HUES48 (cell line): Measurements from ENCODE around the gene PRKAR2B.

Experiments
- H3K27ac ChIP-seq: one replicate; pipeline ENCODE4 v1.7.0; 2013; ENCODE audit warnings: low read depth, low read length, inconsistent platforms
- H3K27me3 ChIP-seq: 2 replicates; pipeline ENCODE4 v1.6.1; 2013; ENCODE audit warnings: mild to moderate bottlenecking, low read length; ENCODE audit not compliant: control insufficient read depth, insufficient read depth
- H3K36me3 ChIP-seq: 2 replicates; pipeline ENCODE4 v1.6.1; 2013; ENCODE audit warnings: low read length; ENCODE audit not compliant: control insufficient read depth, insufficient read depth
- H3K4me1 ChIP-seq: 2 replicates; pipeline ENCODE4 v1.6.1; 2013; ENCODE audit warnings: mild to moderate bottlenecking, low read length; ENCODE audit not compliant: control insufficient read depth, insufficient read depth
- H3K4me3 ChIP-seq: 2 replicates; pipeline ENCODE4 v1.5.1; 2013; ENCODE audit warnings: mild to moderate bottlenecking, low read depth, low read length
- H3K9ac ChIP-seq: 2 replicates; pipeline ENCODE4 v1.6.1; 2013; ENCODE audit warnings: mild to moderate bottlenecking, low read depth, low read length, moderate library complexity
- H3K9me3 ChIP-seq: 2 replicates; pipeline ENCODE4 v1.6.1; 2013; ENCODE audit warnings: low read length; ENCODE audit not compliant: control insufficient read depth, insufficient read depth

PRKAR2B gene

DNA sequence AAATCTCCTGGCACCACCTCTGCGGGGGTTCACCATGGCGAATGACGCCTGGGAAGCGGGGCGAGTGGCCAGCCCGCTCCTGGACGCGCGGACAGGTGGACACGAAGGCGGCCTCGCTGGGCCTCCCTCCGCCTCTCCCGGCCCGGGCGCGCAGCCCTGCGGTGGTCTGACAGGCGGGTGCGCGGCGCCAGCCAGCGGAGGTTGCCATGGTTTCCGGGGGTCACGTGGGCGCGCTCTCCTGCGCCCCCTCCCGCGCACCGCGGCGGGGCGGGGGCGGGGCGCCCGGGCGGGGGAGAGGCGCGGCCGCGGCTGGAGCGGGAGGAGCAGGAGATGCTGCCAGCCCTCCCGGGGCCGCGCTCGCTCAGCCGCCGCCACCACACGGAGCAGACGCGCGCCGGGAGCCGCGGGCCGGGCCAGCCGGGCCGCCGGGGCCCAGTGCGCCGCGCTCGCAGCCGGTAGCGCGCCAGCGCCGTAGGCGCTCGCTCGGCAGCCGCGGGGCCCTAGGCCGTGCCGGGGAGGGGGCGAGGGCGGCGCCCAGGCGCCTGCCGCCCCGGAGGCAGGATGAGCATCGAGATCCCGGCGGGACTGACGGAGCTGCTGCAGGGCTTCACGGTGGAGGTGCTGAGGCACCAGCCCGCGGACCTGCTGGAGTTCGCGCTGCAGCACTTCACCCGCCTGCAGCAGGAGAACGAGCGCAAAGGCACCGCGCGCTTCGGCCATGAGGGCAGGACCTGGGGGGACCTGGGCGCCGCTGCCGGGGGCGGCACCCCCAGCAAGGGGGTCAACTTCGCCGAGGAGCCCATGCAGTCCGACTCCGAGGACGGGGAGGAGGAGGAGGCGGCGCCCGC, at the start of gene PRKAR2B:
TSS of gene PRKAR2B (plus strand) at position 359 of the 848 bp plus-strand sequence. CDS start at position 562, 203 bp downstream.
- Histone ChIP-seq H3K4me1 (peaks cover 40% of the 10 kb centered on the region), H3K9ac (peak within 1 kb of the TSS; percentile 48; the same call in 1 of the 2 replicates)

DNA sequence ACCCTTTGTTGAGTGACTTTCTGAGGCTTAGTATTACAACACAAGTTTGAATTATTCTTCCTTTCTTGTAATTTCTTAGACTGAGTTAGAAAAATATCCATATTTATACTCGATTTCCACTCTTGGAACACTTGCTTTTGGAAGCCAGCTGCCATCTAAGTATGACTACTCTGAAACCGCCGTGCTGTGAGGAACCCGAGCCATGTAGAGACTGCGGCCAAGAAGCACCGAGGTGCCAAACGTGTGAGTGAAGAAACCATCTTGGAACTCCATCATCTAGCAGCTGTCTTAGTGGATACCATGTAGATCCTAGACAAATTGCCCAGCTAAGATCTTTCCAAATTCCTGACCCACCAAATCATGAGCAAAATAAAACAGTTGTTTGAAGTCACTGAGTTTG, 49.7 kb upstream of the PRKAR2B start:
- H3K27me3 ChIP-seq: no peaks in the 10 kb centered on the region
- H3K9ac ChIP-seq: no peak overlapping the region
- H3K9me3 ChIP-seq: no peaks in the 10 kb centered on the region
- H3K36me3 ChIP-seq: no peaks in the 10 kb centered on the region
- no peak overlapping the region for H3K4me3 ChIP-seq
- no peak overlapping the region for H3K27ac ChIP-seq
- H3K4me1 ChIP-seq: no peaks in the 10 kb centered on the region

More for the DNA sequence above, at the start of gene PRKAR2B:
- Histone ChIP-seq H3K27ac (peak within 1 kb of the TSS; percentile 77), H3K36me3 (no peaks in the 10 kb centered on the region), H3K27me3 (peaks cover 12% of the 10 kb centered on the region; the same call in 1 of the 2 replicates), H3K9me3 (no peaks in the 10 kb centered on the region), H3K4me3 (peak within 1 kb of the TSS; percentile 94)

GRCh38 chr7:106997487-106998271, 46.8 kb upstream of the PRKAR2B start:
- H3K36me3 ChIP-seq: no peaks in the 10 kb centered on the region
- no peaks in the 10 kb centered on the region for H3K4me1 ChIP-seq
- no peaks in the 10 kb centered on the region for H3K27me3 ChIP-seq
- no peak overlapping the region for H3K4me3 ChIP-seq
- no peak overlapping the region for H3K27ac ChIP-seq
- H3K9ac ChIP-seq: no peak overlapping the region
- H3K9me3 ChIP-seq: no peaks in the 10 kb centered on the region

GRCh38 chr7:106999023-106999422, 45.5 kb upstream of the PRKAR2B start:
- Histone ChIP-seq H3K36me3 (no peaks in the 10 kb centered on the region), H3K4me1 (no peaks in the 10 kb centered on the region), H3K9ac (no peak overlapping the region), H3K27me3 (no peaks in the 10 kb centered on the region), H3K9me3 (no peaks in the 10 kb centered on the region), H3K4me3 (no peak overlapping the region), H3K27ac (no peak overlapping the region)

GRCh38 chr7:107001490-107001889, 43.0 kb upstream of the PRKAR2B start:
- Histone ChIP-seq H3K27ac (no peak overlapping the region), H3K9ac (no peak overlapping the region), H3K36me3 (no peaks in the 10 kb centered on the region), H3K4me3 (no peak overlapping the region), H3K9me3 (no peaks in the 10 kb centered on the region), H3K4me1 (no peaks in the 10 kb centered on the region), H3K27me3 (no peaks in the 10 kb centered on the region)

GRCh38 chr7:107002126-107002525, 42.4 kb upstream of the PRKAR2B start:
- Histone ChIP-seq H3K9ac (no peak overlapping the region), H3K4me3 (no peak overlapping the region), H3K36me3 (no peaks in the 10 kb centered on the region)

DNA sequence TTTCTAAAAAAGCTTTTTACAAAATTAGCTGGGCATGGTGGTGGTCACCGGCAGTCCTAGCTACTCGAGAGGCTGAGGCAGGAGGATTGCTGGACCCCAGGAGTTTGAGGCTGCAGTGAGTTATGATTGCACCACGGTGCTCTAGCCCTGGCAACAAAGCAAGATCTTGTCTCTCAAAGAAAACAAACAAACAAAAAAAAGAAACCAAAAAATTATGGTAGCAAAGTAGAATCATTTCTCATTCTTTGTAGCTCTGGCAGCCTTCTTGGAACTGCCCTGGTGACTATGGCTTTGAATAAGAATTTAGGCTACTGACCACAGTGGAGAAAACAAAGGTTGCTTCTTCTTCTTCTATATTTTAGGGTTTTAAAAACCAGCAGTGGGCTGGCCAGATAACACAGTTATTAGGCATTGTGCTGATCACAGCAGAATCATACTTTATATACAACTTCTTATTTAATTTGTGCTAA, 41.9 kb upstream of the PRKAR2B start:
- H3K4me3 ChIP-seq: no peak overlapping the region
- H3K27me3 ChIP-seq: no peaks in the 10 kb centered on the region
- no peak overlapping the region for H3K27ac ChIP-seq
- H3K9me3 ChIP-seq: no peaks in the 10 kb centered on the region
- H3K4me1 ChIP-seq: no peaks in the 10 kb centered on the region
- H3K36me3 ChIP-seq: no peaks in the 10 kb centered on the region
- H3K9ac ChIP-seq: no peak overlapping the region

More at GRCh38 chr7:107002126-107002525, 42.4 kb upstream of the PRKAR2B start:
- Histone ChIP-seq H3K9me3 (no peaks in the 10 kb centered on the region), H3K27me3 (no peaks in the 10 kb centered on the region), H3K27ac (no peak overlapping the region), H3K4me1 (no peaks in the 10 kb centered on the region)

DNA sequence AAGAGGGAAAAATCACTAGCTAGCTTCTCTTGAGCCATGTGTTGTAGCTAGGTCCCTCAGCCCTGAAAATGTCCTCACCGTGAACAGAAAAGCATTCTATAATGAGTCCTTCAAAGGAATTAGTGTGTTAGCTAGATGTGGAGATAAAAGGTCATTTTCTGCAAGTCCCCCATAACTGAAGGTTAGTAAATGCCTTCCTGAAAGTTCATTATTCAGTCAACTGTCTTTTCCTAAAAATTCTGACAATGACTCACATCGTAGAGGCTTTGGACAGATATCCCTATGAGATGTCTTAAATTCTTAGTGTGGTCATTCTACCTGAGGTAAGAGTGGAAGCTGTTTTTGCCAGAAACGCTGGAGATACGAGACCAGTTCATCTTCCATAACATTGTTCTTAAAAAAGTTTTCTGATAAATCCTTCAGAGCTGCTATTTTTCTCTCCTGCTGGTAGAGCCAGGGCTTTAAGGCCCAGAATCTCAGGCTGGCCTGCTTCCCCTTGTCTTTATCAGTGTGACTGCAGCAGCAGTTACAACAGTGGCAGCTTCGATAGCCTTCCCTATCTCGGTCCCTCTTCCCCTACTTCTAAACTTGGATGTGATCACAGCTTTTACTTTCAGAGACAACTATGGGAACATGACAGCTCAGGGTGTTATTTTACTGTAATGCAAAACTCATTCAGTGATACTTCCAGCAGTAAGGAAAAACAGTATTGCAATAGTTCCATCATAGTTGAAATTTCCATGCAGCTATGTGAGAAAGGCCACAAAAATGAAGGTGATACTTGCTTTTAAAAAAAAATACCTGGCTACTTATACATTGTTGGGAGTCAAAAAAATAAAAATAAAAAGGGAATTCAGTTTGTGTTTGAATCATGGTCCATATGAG, 37.3 kb upstream of the PRKAR2B start:
- H3K9ac ChIP-seq: no peak overlapping the region
- no peak overlapping the region for H3K4me3 ChIP-seq

DNA sequence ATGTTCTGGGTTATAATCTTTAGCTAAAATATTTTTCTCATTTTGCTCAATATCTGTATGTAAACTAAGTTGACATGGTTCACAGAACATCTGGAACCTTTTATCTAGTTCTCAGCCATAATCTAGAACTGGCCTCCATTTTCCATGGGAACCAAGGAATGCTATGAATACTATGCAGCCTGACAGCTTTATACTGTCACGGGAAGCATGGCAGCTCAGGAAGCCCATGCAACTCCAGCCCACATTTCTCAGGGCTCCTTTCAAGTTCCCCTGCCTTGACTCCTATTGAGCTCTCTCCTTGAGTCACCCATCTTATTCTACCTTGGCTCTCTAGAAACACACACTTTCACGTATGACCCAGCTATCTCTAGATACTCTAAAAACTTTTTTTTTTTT, 36.6 kb upstream of the PRKAR2B start:
- no peak overlapping the region for H3K4me3 ChIP-seq
- H3K9me3 ChIP-seq: no peaks in the 10 kb centered on the region
- H3K4me1 ChIP-seq: no peaks in the 10 kb centered on the region
- no peaks in the 10 kb centered on the region for H3K36me3 ChIP-seq
- H3K27me3 ChIP-seq: no peaks in the 10 kb centered on the region
- no peak overlapping the region for H3K9ac ChIP-seq
- H3K27ac ChIP-seq: no peak overlapping the region

More for the DNA sequence above, 37.3 kb upstream of the PRKAR2B start:
- no peaks in the 10 kb centered on the region for H3K9me3 ChIP-seq
- no peaks in the 10 kb centered on the region for H3K4me1 ChIP-seq
- no peaks in the 10 kb centered on the region for H3K27me3 ChIP-seq
- H3K36me3 ChIP-seq: no peaks in the 10 kb centered on the region
- no peak overlapping the region for H3K27ac ChIP-seq

DNA sequence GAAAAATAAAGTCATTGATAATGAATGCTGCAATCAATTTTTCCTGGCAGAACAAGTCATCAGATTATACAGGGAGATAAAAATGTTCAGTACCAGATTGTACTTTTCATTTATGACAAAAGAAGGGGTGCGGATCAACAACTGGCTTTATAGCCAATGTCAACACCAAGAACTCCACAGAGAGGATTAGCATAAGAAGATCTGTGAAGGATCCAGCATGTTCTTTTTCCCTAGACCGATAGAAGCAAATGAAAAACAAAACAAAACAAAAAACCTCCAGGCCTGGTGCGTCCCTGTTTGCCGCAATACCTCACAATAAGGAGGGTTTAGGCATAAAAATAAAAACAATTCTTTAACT, 34.7 kb upstream of the PRKAR2B start:
- H3K36me3 ChIP-seq: no peaks in the 10 kb centered on the region
- H3K4me1 ChIP-seq: no peaks in the 10 kb centered on the region
- no peak overlapping the region for H3K9ac ChIP-seq
- no peaks in the 10 kb centered on the region for H3K9me3 ChIP-seq
- H3K4me3 ChIP-seq: no peak overlapping the region
- no peak overlapping the region for H3K27ac ChIP-seq
- no peaks in the 10 kb centered on the region for H3K27me3 ChIP-seq
